AG04449 (cell line): ENCODE measurements around the gene BANF2.

Experiments
- CTCF ChIA-PET: fragments of 350-600 bp; formaldehyde crosslinking; extraction: SDS; loops from one replicate; lab custom pipeline; 2021; ENCODE audit warnings: antibody characterized with exemption; lab: Yijun Ruan, JAX
- POLR2A ChIA-PET: fragments of 400-600, 350-600 bp; formaldehyde crosslinking; extraction: SDS; loops from one replicate; lab custom pipeline; 2020; ENCODE audit warnings: antibody characterized with exemption, inconsistent platforms; lab: Yijun Ruan, JAX
- DNase-seq: peaks from one replicate; pipeline ENCODE4 v3.0.0-alpha.2; 2010; ENCODE audit warnings: low read depth, low spot score
- H3K4me3 ChIP-seq: 2 replicates; pipeline ENCODE4 v1.5.1; 2011; ENCODE audit warnings: low read depth, mild to moderate bottlenecking, control low read depth, low read length
- CTCF ChIP-seq: IDR thresholded peaks from one replicate; pipeline ENCODE4 v1.5.1; 2011; ENCODE audit warnings: mild to moderate bottlenecking, moderate library complexity, low read length, control low read depth, inconsistent platforms; ENCODE audit not compliant: insufficient read depth; ENCODE audit errors: missing control alignments

Gene BANF2

DNA sequence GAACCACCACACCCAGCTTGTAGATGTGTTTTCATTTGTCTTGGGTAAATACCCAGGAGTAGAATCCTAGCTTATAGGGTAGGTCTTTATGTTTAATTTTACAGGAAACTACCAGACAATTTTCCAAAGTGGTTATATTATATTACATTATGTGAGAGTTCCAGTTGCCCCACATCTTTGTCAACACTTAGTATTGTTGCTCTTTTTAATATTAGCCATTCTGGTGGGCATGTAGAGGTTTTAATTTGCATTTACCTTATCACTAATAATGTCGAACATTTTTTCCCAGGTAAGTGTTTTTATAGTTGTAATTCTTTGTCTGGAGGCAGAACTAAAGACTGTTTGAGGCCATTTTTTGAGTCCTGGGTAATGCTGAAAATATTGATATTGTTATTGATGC, 3.5 kb upstream of the BANF2 start:
- TF ChIP-seq CTCF: no peak
- ChIA-PET POLR2A (no interaction called here), CTCF (interaction anchor here (1.0 to 3.6 kb wide), 2 partner anchors 14 to 22 kb away, joined by 3 to 11 read pairs; partner anchors contain the start of gene RRBP1)
- DNase-seq: no peak
- H3K4me3 ChIP-seq: no peak overlapping the region

DNA sequence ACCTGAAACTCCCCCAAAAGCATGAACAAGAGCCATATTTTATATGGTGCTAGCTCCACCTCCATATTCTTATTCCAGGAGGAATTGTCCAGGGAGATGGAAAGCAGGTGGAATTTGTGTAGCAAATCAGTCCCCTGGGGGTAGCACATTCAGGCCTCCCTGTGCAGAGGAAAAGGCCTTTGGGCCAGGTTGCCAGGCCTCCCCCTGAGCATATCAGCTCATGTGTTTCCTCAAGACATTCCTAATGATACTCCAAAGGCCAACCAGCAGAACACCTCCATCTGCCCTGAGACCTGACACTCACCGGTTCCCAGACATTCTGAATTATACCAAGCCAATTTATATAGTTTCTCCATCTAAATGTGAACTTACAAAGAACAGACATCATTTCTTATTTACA, 2.6 kb upstream of the BANF2 start:
- TF ChIP-seq CTCF: no peak
- no peak for DNase-seq
- ChIA-PET CTCF (interaction anchor here (1.5 to 3.6 kb wide), 2 partner anchors 13 to 15 kb away, joined by 3 to 11 read pairs; partner anchors contain the start of gene RRBP1), POLR2A (no interaction called here)
- no peak overlapping the region for H3K4me3 ChIP-seq

GRCh38 chr20:17698384-17698783, 1.4 kb upstream of the BANF2 start:
- no peak for DNase-seq
- H3K4me3 ChIP-seq: no peak overlapping the region
- no peak for TF ChIP-seq CTCF
- ChIA-PET POLR2A (interaction anchor here (1.7 kb wide), 1 partner anchor 16 kb away, joined by 6 read pairs; the partner anchor contains the start of gene RRBP1), CTCF (interaction anchor here (1.5 to 3.6 kb wide), 2 partner anchors 12 to 16 kb away, joined by 3 to 11 read pairs; partner anchors contain the start of gene RRBP1)

DNA sequence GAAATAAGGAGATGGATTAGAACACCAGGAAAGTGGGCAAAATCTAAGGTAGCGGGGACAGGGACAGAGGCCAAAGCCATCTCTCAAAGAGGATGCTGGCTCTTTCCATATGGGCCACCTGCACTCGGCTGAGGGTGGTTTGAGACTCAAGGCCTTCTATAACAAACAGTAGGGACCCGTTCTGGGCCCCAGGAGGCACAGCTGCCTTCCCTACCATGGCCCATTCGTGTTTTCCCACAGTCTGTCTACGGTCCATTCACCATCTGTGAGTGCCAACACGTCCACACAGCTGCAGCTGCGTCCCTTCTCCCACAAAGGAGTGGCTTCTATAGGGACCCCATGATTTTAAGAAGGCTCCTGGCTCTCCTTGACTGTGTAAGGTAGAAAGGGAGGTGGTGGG, 871 bp downstream of the BANF2 start:
- no peak for TF ChIP-seq CTCF

GRCh38 chr20:17701826-17702225, 2.1 kb downstream of the BANF2 start:
- POLR2A ChIA-PET: no interaction called here
- CTCF ChIA-PET: interaction anchor here (1.5 kb wide), 1 partner anchor 19 kb away, joined by 5 read pairs; the partner anchor contains the start of gene RRBP1
- no peak for TF ChIP-seq CTCF
- no peak overlapping the region for H3K4me3 ChIP-seq
- no peak for DNase-seq

More for the DNA sequence above, 871 bp downstream of the BANF2 start:
- no peak for DNase-seq
- POLR2A ChIA-PET: no interaction called here
- CTCF ChIA-PET: interaction anchor here (0.9 to 2.4 kb wide), 3 partner anchors 15 to 22 kb away, joined by 3 to 10 read pairs (median 5); partner anchors contain the start of gene RRBP1
- H3K4me3 ChIP-seq: no peak overlapping the region

DNA sequence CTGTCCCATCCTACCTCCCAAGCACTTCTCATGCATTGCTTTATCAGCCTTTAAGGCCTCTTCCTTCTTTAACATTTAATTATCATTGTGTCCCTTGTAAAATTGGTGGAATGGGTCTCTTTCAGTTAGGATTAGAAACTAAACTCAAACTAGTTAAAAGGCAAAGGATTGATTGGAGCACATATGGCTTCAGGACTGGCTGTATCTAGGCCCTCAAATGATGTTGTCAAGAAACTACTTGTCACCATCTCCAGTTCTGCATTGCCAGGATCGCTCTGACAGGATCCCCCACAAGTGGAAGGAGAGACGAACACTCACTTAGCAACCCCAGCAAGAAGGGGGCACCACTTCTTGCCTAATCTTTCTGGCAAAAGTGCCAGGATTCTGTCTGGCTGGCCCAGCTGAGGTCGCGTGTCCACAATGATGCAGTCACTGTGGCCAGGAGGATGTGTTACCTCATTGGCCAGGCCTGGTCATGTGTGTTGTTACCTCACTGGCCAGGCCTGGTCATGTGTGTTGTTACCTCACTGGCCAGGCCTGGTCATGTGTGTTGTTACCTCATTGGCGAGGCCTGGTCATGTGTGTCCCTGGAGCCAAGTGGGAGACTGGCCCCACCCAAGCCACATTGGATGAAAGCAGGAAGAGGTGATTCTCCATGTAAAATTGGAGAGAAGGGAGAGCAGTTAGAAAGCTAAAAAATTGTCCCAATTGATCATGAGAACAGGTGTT, 5.0 kb downstream of the BANF2 start:
- no peak for DNase-seq
- CTCF ChIA-PET: interaction anchor here (0.6 to 3.5 kb wide), 2 partner anchors 22 to 288 kb away, joined by 3 to 10 read pairs; partner anchors contain the start of gene RRBP1
- POLR2A ChIA-PET: no interaction called here
- no peak overlapping the region for H3K4me3 ChIP-seq
- TF ChIP-seq CTCF: no peak
